ENCODE results near the gene BAIAP2L1.

The BAIAP2L1 gene

DNA sequence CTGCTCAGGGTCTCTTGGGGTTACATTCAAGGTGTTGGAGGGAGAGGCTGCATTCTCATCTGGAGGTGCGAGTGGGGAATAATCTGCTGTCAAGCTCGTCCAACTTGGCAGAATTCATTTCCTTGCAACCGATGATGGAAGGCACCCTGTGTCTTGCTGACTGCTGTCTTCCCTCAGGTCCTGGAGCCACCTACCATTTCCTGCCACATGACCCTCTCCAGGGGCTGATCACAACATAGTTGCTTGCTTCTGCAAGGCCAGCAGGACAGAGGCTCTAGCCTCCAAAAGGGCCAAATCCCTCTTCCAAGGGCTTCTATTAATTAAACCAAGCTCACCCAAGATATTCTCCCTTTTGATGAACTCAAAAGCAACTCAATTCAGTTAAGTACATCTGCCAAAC lies 133.6 kb downstream of the BAIAP2L1 start:
- DNase-seq (ENCODE audit: low read depth) = no peak

DNA sequence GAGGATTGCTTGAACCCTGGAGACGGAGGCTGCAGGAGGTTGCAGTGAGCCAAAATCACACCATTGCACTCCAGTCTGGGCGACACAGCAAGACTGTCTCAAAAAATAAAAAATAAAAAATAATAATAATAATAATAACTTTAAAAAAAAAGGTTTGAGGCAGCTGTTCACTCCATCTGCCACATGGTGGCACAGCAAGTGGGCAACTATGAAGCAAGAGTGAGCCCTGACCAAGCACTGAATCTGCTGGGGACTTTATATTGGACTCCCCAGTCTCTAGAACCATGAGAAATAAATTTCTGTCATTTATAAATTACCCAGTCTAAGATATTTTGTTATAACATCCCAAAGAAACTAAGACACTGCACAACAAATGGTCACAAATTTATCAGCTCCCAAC lies 134.1 kb downstream of the BAIAP2L1 start:
- DNase-seq (ENCODE audit: low read depth) = peak; percentile 44

DNA sequence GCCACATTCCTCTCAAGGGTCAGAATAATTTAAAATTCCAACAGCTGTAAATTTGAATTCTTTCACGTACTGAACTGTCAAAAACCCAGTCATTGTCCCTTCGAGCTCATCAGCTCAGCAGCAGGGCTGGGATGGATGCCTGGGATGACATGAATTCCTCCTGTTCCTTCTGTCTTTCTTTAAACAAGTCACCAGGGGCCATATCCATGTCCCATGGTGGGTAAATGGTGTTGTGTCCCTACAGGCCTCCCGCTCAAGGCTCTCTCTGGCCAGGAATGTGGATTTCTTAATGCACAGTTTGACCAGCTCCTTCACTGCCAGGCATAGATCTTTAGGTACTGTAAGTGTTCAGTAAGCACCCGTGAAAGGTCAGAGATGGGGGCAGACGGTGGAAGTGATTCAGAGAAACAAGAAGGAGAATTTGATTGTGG lies 135.0 kb downstream of the BAIAP2L1 start:
- peak; percentile 95 for DNase-seq (ENCODE audit: low read depth)

DNA sequence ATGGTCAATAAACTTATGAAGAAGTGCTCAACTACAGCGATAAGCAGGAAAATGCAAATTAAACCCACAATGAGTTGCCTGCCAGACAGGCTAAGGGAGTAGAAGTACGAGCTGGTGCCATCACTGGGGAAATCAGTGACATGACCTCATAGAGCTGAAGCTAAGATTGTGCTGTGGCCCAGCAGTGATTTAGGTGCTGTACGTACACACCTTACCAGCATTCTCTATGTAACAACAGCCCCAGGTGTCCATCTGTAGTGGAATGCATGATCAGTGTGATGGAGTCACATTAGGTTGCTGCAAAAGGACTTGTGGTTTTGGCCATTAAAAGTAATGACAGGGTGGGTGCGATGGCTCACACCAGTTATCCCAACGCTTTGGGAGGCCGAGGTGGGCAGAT lies 143.2 kb downstream of the BAIAP2L1 start:
- no peak for DNase-seq (ENCODE audit: low read depth)

DNA sequence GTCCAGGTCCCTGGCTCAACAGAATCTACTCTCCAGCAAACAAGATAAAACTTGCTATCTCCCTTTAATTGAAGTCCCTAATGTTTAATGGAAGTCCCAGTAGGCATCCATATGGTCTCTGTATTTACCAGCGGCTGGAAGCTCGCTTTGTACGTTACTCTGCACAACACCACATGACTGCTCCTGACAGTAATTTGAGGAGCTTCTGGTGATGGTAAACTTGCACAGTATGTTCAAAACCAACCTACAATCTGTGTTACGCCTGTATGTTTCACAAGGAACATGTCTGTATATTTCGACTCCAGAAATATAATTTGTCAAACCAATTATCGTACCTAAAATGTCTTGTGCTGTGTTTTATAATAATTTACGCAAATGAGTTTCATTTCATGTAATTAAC lies 144.5 kb downstream of the BAIAP2L1 start:
- DNase-seq (ENCODE audit: low read depth) = no peak

DNA sequence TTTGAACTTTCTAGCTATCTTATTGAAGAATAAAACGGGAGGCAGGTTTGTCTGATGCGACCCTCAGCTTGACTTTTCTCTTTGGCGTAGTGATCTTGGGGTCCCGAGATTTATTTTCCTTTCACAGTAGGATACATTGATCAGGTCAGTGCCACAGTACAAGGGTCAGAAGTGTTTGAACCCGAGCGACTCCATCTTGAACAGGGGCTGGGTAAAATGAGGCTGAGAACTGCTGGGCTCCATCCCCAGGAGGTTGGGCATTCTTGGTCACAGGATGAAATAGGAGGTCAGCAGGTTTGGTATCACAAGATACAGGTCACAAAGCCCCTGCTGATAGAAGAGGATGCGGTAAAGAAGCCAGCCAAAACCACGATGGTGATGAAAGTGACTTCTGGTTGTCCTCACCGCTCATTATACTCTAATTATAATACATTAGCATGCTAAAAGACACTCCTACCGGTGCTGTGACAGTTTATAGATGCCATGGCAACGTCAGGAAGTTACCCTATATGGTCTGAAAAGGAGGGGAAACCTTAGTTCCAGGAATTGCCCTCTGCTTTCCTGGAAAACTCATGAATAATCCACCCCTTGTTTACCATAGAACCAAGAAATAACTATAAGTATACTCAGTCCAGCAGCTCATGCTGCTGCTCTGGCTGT lies 145.8 kb downstream of the BAIAP2L1 start:
- no peak for DNase-seq (ENCODE audit: low read depth)

DNA sequence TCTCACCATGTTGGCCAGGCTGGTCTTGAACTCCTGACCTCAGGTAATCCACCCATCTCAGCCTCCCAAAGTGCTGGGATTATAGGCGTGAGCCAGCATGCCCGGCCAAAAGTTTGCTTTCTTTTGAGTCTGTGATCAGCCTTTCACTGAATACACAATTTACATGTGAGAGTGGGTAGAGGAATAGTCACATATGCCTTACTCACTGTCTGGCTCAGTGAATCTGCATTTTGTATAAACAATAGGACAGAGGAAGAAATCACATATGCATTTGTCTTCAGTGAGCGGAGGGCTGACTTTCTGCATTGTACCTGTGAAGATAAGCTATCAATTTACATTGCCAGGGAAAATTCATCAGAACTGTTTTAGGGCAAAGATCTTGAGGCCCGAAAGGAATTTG lies 146.4 kb downstream of the BAIAP2L1 start:
- DNase-seq (ENCODE audit: low read depth) = no peak

DNA sequence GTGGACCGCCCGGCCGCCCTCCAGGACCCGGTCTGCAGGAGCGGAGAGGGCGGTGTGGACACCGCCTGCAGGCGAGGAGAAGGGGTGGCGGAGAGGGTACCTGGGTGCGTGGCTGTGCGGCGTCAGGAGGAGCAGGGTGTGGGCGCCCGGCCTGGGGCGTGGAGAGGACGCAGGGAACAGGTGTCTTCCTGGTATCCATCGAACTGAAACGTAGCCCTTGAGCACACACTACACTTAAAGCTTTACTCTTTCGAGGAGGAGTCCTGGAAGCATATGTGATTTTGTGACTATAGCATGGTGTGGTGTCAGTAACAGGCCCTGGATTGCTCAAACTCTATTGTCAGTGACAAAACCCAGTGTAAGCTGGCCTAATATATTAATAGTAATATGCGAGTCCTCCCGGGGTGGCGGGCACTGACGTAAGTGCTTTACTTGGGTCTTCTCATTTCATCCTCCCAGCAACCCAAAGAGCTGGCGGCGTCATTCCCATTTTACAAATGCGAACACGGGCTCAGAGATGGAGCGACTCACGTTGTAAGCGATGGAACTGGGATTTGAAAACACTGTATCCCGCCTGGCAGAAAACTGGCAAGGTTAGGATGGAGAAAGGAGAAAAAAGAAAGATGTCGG lies 148.3 kb downstream of the BAIAP2L1 start:
- peak; percentile 15 for DNase-seq (ENCODE audit: low read depth)

DNA sequence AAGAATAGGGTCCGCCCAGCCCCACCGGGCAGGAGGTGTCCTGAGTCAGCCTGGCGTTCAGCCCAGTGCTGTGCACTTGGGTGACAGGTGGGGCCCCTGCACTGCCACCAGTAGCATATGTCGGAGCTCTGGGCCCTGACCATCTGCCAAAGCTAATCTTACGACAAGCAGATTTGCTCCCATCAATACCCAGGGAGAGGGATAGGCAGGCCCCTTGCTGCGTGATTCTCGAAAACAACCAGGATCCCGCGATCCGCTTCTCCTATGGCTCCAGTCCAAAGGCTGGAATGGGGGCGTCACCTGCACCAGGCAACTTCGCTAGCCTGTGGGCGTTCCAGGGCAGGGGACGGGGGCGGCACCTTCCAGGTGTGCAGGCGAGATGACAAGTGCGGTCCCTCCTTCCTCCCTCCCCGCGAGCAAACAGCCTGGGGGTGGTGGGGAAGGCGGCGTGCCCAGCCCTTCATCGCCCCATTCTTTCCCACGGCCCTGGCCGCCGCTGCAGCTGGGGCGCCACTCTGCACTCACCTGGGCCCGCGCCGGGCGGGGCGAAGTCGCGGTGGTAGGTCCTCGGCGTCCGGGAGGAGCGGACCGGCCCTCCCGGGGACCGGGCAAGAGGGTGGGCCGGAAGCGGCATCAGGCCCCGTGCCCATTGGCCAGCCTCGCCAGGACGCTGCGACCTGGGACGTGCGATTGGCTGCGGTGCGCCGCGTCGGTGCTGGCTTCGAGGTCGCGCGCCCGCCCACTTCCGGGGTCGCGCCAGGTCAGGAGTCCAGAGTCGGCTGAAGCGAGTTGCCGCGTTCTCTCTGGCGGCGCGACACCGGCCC lies 149.1 kb downstream of the BAIAP2L1 start, which contains the start of gene TECPR1:
Gene TECPR1, minus strand, starts transcription at position 632 of the 824 bp plus-strand sequence. CDS start 6,086 bp downstream, outside the sequence.
- DNase-seq (ENCODE audit: low read depth) = peak; percentile 91

DNA sequence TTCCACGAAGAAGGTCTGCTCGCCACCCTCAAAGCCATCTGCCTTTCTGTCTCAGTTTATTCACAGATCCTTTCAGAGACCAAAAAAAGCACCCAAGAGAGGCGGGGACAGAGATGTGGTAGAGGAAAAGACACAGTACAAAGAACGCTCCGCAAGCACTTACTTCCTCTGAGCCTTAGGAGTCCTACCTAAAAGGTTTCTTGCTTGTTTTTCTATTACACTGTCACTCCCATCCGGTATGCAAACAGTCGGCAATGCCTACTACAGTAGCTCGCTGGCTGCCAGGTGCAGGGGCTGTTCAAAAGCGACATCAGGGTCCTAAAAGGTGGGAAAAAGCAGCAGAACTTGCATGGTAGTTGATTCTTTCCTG lies 149.7 kb downstream of the BAIAP2L1 start:
- DNase-seq (ENCODE audit: low read depth) = no peak

DNA sequence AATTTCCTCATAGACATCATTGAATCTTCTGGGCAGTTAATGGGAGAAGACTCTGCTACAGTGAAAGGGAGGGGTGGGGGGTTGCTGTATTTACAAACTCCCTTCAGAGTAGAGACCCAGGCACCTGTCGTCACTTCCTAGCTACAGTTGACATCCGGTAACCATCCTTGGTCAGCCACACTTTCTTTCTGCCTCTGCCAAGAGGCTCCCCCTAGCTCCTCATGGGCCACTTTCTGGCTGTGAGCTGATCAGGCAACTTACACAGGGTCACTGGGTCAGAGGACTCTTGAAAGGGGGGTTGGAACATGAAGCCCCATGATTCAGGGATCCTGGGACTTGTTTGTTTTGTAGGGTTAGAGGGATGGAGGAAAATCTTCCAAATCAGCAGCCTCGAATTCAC lies 150.1 kb downstream of the BAIAP2L1 start:
- DNase-seq (ENCODE audit: low read depth) = no peak

DNA sequence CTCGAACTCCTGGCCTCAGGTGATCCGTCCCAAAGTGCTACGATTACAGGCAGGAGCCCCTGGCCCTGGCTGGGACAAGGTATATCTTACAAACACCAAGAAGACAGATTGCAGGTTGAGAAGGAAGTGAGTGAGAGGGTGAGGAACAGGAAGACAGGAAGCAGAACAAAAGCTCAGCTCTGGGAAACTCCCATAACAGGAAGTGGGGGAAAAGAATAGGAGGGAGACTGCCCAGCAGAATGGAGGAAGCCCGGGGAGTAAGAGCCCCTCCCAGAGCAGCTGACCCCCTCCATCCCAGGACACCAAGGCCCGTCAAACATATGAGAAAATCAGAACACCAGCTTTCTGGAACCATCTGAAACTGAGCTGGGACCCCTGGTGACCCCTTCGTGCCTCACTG lies 151.8 kb downstream of the BAIAP2L1 start:
- DNase-seq (ENCODE audit: low read depth) = no peak

DNA sequence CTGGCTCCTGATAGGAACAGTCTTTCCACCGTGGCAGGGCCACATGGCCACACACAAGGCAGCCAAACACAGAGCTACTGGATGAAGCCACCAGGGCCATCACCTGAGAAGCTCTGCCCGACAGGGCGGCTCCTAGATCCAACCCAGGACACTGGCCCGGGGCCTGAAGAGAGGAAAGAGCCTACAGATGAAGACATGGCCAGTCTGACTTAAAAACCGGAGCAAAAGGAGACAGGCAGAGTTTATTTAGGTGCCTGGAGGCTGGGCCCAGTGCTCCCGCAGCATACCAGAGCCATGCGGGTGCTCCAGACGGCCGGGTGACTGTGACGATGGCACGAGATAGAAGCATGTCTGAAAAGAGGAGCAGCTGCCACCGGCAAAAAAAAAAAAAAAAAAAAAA lies 152.7 kb downstream of the BAIAP2L1 start:
- DNase-seq (ENCODE audit: low read depth) = no peak

DNA sequence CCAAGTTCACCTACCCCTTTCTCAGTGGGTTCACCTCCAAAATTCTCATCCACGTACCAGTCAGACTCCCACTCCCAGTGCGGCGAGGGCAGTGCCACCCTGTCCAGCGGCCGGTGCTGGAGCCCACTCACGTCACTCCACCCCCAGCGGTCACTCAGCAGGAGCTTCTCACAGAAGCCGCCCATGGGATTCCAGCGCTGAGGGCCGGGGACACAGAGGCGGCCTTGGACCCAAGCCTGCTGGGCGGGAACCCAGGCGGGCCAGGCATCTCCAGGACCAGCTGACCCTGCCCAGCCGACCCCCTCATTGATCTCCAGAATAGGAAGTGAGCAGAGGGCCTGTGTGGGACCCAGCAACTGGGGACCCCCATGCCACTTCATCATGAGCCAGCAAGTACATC lies 156.0 kb downstream of the BAIAP2L1 start:
- DNase-seq (ENCODE audit: low read depth) = no peak

DNA sequence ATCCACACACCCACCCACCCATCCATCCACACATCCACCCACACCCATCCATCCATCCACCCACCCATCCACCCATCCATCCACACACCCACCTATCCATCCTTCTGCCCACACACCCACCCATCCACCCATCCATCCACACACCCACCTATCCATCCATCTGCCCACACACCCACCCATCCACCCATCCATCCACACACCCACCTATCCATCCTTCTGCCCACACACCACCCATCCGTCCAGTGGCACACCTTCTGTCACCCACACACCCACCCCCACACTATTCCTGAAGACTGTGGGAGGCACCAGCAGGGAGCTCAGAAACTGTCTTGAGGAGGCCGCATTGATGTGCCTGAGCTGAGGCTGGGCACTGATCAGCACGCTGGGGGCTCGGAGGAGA lies 158.0 kb downstream of the BAIAP2L1 start:
- no peak for DNase-seq (ENCODE audit: low read depth)

DNA sequence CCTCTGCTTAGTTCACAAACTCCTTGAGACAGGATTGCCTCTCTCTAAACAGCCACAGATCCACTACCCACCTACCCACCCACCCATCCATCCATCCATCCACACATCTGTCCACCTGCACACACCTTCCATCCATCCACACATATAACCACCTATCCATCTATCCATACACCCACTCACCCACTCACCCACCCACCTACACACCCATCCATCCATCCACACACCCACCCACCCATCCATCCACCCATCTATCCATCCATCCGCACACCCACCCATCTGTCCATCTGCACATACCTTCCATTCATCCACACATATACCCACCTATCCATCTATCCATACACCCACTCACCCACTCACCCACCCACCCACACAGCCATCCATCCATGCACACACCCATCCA lies 158.5 kb downstream of the BAIAP2L1 start:
- no peak for DNase-seq (ENCODE audit: low read depth)

DNA sequence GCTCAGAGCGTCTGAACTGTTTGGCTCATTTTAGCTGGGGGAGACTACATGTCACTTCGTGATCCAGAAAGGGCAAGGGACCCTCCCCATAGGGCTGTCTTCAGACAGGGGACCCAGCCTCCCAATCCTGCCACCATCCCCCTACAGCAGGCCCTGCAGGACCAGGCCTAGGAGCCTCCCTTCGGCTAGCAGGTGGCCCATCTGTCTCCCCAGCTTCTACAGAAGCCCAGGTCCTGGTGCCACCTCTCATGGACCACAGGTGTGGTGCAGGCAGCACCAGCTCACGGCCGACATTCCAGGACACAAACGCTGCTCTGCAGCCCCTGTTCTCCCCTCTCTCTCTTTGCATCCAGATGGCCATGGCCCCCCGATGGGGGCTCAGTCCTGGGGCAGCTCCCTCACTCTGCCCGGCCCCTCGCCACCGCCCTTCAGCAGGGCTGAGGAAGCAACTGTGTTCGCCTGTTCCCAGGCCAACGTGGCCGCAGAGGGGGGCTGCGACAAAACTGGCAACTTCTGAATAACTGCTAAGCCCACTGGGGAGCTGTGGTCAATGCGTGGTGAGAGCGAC lies 159.1 kb downstream of the BAIAP2L1 start:
- no peak for DNase-seq (ENCODE audit: low read depth)

Data from EH (cell line).